Spleen (tissue), 7 donors: ENCODE data around the gene AFM.
"Not testable (repeated sequence)": the region's sequence is repeated elsewhere in the genome, so short reads cannot be mapped to it uniquely, and the experiment has no call there.

Experiments
- POLR2A ChIP-seq, 3 donors: fragments of 450-650 bp; IDR thresholded peaks; one replicate each; pipeline ENCODE4 v1.5.1; 2017; ENCODE audit warnings: antibody characterized with exemption in 3 of 3, mild to moderate bottlenecking in 1 of 3
- TF ChIP-seq, protein P1 (sequence below), 11 experiments: fragments of 200-600 bp in 7 of 11; fragments of 450-650 bp in 4 of 11; sonication (generic) in 4 of 11; IDR thresholded peaks in 8 of 11; conservative IDR thresholded peaks in 3 of 11; 1 replicate in 7 of 11; 2 replicates in 4 of 11; pipeline versions ENCODE4 v1.4.0 to v1.8.0; 2016 to 2021; ENCODE audit warnings: antibody characterized with exemption in 11 of 11, inconsistent platforms in 4 of 11, mild to moderate bottlenecking in 1 of 11
- donor health status: DM: no; HTN: no; CAD: no; lungs with moderate emphysema.
- donor health status: DM: no; HTN: no; CAD: no.
- donor health status: DM: no; HTN: no; CAD: no.

DNA sequence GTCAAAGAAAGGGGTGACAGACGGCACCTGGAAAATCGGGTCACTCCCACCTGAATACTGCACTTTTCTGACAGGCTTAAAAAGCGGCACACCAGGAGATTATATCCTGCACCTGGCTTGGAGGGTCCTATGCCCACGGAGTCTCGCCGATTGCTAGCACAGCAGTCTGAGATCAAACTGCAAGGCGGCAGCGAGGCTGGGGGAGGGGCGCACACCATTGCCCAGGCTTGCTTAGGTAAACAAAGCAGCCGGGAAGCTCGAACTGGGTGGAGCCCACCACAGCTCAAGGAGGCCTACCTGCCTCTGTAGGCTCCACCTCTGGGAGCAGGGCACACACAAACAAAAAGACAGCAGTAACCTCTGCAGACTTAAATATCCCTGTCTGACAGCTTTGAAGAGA, 69.3 kb downstream of the AFM start:
- not testable (repeated sequence) for TF ChIP-seq POLR2A (IDR thresholded peaks at IDR 0.05)
- TF ChIP-seq, protein P1, sequence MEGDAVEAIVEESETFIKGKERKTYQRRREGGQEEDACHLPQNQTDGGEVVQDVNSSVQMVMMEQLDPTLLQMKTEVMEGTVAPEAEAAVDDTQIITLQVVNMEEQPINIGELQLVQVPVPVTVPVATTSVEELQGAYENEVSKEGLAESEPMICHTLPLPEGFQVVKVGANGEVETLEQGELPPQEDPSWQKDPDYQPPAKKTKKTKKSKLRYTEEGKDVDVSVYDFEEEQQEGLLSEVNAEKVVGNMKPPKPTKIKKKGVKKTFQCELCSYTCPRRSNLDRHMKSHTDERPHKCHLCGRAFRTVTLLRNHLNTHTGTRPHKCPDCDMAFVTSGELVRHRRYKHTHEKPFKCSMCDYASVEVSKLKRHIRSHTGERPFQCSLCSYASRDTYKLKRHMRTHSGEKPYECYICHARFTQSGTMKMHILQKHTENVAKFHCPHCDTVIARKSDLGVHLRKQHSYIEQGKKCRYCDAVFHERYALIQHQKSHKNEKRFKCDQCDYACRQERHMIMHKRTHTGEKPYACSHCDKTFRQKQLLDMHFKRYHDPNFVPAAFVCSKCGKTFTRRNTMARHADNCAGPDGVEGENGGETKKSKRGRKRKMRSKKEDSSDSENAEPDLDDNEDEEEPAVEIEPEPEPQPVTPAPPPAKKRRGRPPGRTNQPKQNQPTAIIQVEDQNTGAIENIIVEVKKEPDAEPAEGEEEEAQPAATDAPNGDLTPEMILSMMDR (IDR thresholded peaks at IDR 0.05 in 8 of 11, conservative IDR thresholded peaks at IDR 0.05 in 3 of 11): not testable (repeated sequence)
